ENCODE data around the gene LRRC43.

LRRC43 gene

GRCh38 chr12:122161682-122162081, 21.2 kb upstream of the LRRC43 start:
- no peaks in the 10 kb centered on the region for H3K4me1 ChIP-seq
- H3K27me3 ChIP-seq (ENCODE audit: control insufficient read depth, insufficient read depth, low read length) = no peaks in the 10 kb centered on the region
- no peak overlapping the region for H3K4me2 ChIP-seq (ENCODE audit: low read length)
- H3K27ac ChIP-seq = no peak overlapping the region
- no peaks in the 10 kb centered on the region for H3K79me2 ChIP-seq
- H3K9ac ChIP-seq = no peak overlapping the region
- TF ChIP-seq CTCF (IDR thresholded peaks at IDR 0.05) = no peak
- H3K36me3 ChIP-seq (ENCODE audit: control insufficient read depth, insufficient read depth, low read length) = no peaks in the 10 kb centered on the region
- H3K9me3 ChIP-seq (ENCODE audit: control insufficient read depth, low read length) = no peaks in the 10 kb centered on the region
- no peak overlapping the region for H3K4me3 ChIP-seq (ENCODE audit: low read depth, low read length)
- H2AFZ ChIP-seq = no peak overlapping the region

GRCh38 chr12:122162976-122163375, 19.9 kb upstream of the LRRC43 start:
- H3K27ac ChIP-seq = no peak overlapping the region
- no peaks in the 10 kb centered on the region for H3K9me3 ChIP-seq (ENCODE audit: control insufficient read depth, low read length)
- H3K79me2 ChIP-seq = no peaks in the 10 kb centered on the region
- no peak overlapping the region for H3K4me2 ChIP-seq (ENCODE audit: low read length)
- H3K9ac ChIP-seq = no peak overlapping the region
- no peak overlapping the region for H2AFZ ChIP-seq
- no peaks in the 10 kb centered on the region for H3K4me1 ChIP-seq
- TF ChIP-seq CTCF (IDR thresholded peaks at IDR 0.05) = no peak
- H3K27me3 ChIP-seq (ENCODE audit: control insufficient read depth, insufficient read depth, low read length) = no peaks in the 10 kb centered on the region
- no peaks in the 10 kb centered on the region for H3K36me3 ChIP-seq (ENCODE audit: control insufficient read depth, insufficient read depth, low read length)
- H3K4me3 ChIP-seq (ENCODE audit: low read depth, low read length) = no peak overlapping the region

- Histone ChIP-seq H3K4me3 (ENCODE audit: low read depth, low read length) (no peak overlapping the region), H3K9ac (no peak overlapping the region), H3K9me3 (ENCODE audit: control insufficient read depth, low read length) (no peaks in the 10 kb centered on the region), H3K36me3 (ENCODE audit: control insufficient read depth, insufficient read depth, low read length) (no peaks in the 10 kb centered on the region), H3K4me2 (ENCODE audit: low read length) (no peak overlapping the region), H3K79me2 (no peaks in the 10 kb centered on the region), H3K27me3 (ENCODE audit: control insufficient read depth, insufficient read depth, low read length) (no peaks in the 10 kb centered on the region), H3K27ac (no peak overlapping the region), H3K4me1 (no peaks in the 10 kb centered on the region), H2AFZ (no peak overlapping the region)
- TF ChIP-seq CTCF (IDR thresholded peaks at IDR 0.05) = no peak
Observed at GRCh38 chr12:122166422-122167349, 16.2 kb upstream of the LRRC43 start.

GRCh38 chr12:122167356-122167925, 15.5 kb upstream of the LRRC43 start:
- no peak overlapping the region for H3K4me3 ChIP-seq (ENCODE audit: low read depth, low read length)

More at GRCh38 chr12:122167356-122167925, 15.5 kb upstream of the LRRC43 start:
- Histone ChIP-seq H3K9me3 (ENCODE audit: control insufficient read depth, low read length) (no peaks in the 10 kb centered on the region), H3K27ac (no peak overlapping the region), H3K4me1 (no peaks in the 10 kb centered on the region), H3K79me2 (no peaks in the 10 kb centered on the region), H3K36me3 (ENCODE audit: control insufficient read depth, insufficient read depth, low read length) (no peaks in the 10 kb centered on the region), H2AFZ (no peak overlapping the region), H3K9ac (no peak overlapping the region), H3K27me3 (ENCODE audit: control insufficient read depth, insufficient read depth, low read length) (no peaks in the 10 kb centered on the region), H3K4me2 (ENCODE audit: low read length) (no peak overlapping the region)
- no peak for TF ChIP-seq CTCF (IDR thresholded peaks at IDR 0.05)
